ENCODE data around the gene ANKZF1. TPM values are rescaled to one million over a fixed set of nuclear protein-coding genes. Genes with fewer than 3 reads are reported as not detected.

Gene ANKZF1
- total and polyA plus RNA-seq, 10 of the 15 experiments (the other 5 are each of a cell fraction or from before 2014, with no cell fraction given) = 3.1 to 104 (median 35.0) TPM

GRCh38 chr2:219229305-219230058 lies at the start of gene ANKZF1, which contains the start of gene ATG9A (continued):
- no peak for TF ChIP-seq E2F8 (IDR thresholded peaks at IDR 0.05; ENCODE audit: low read depth, partially characterized antibody)
- 0 out of 2 replicates have a peak, but pooled peaks have one; percentile 36 for TF ChIP-seq POLR2AphosphoS2 (IDR thresholded peaks at IDR 0.05; ENCODE audit: low read depth, low read length)
- TF ChIP-seq RELA (IDR thresholded peaks at IDR 0.05; ENCODE audit: borderline replicate concordance, partially characterized antibody) = peak; percentile 61
- no peak for TF ChIP-seq MTA2 (IDR thresholded peaks at IDR 0.05; ENCODE audit: low read depth)

GRCh38 chr2:219180961-219181360 lies 48.6 kb upstream of the ANKZF1 start:
- ChIA-PET CTCF (interaction anchor here (1.0 to 2.0 kb wide), 4 partner anchors 11 to 114 kb away, joined by 3 to 4 read pairs (median 4); no protein-coding TSS in a partner anchor), RAD21 (ENCODE audit: unreplicated experiment) (no interaction called here), SMC1A (ENCODE audit: uncharacterized antibody, unreplicated experiment) (interaction anchor here (1.1 to 1.5 kb wide), 2 partner anchors 12 to 25 kb away, joined by 3 read pairs; partner anchors contain the start of gene ZFAND2B), POLR2A (interaction anchor here (1.0 to 2.5 kb wide), 4 partner anchors 12 to 119 kb away, joined by 4 to 8 read pairs (median 6); partner anchors contain the start of gene ZFAND2B)
- H4K20me1 ChIP-seq (ENCODE audit: control insufficient read depth, insufficient read depth) = no peaks in the 10 kb centered on the region
- ATAC-seq = no peak
- in situ Hi-C loops (cut with MboI) = no loop called here
- H2AFZ ChIP-seq (ENCODE audit: control insufficient read depth, low read depth, low read length) = no peak overlapping the region
- no peaks in the 10 kb centered on the region for H3K27me3 ChIP-seq (replicated peaks in 1 of 2; ENCODE audit: control insufficient read depth in 2 of 2, insufficient read depth in 2 of 2, low read length in 1 of 2)
- 99% methylated on average over 5 of the region's 5 CpGs for WGBS (ENCODE audit: insufficient coverage, insufficient replicate concordance, low lambda C conversion rate, missing lambda C conversion rate)
- H3K27ac ChIP-seq (ENCODE audit: control insufficient read depth, insufficient read depth) = no peak overlapping the region
- no peaks in the 10 kb centered on the region for H3K9me3 ChIP-seq (replicated peaks; ENCODE audit: control insufficient read depth, insufficient read depth, low read length)
- no peak overlapping the region for H3K4me2 ChIP-seq (ENCODE audit: control insufficient read depth, insufficient read depth)
- peaks cover 6 to 10% of the 10 kb centered on the region in 2 experiments; a peak in 3 of 4 replicates for H3K36me3 ChIP-seq (ENCODE audit: control insufficient read depth in 2 of 2, insufficient read depth in 2 of 2, low read length in 1 of 2)
- intact Hi-C loops (cut with micrococcal nuclease; ENCODE audit: unreplicated experiment) = no loop called here
- peaks cover 10% of the 10 kb centered on the region for H3K4me1 ChIP-seq (ENCODE audit: control insufficient read depth, insufficient read depth, low read length)
- peaks cover 26% of the 10 kb centered on the region for H3K79me2 ChIP-seq (ENCODE audit: control insufficient read depth, insufficient read depth, low read length)
- H3K4me3 ChIP-seq = no peak overlapping the region
- no peak overlapping the region for H3K9ac ChIP-seq (ENCODE audit: control insufficient read depth, insufficient read depth, low read length)
- DNase-seq (ENCODE audit: low read depth, low spot score) = no peak
- BruUV-seq (replicated peaks) = no TSS peak
- FAIRE-seq = no peak
- TF ChIP-seq NFIC (IDR thresholded peaks at IDR 0.05; ENCODE audit: low read depth, low read length) (no peak), IKZF2 (IDR thresholded peaks at IDR 0.05) (no peak), ESRRA (IDR thresholded peaks at IDR 0.05; ENCODE audit: low read length) (no peak), HSF1 (IDR thresholded peaks at IDR 0.05; ENCODE audit: low read depth, low read length) (no peak), YY1 (IDR thresholded peaks at IDR 0.05; ENCODE audit: low read depth, low read length) (no peak), PKNOX1 (IDR thresholded peaks at IDR 0.05) (no peak), REST (IDR thresholded peaks at IDR 0.05; ENCODE audit: low read depth, low read length) (no peak), MTA2 (IDR thresholded peaks at IDR 0.05; ENCODE audit: low read depth) (no peak), BCL11A (IDR thresholded peaks at IDR 0.05; ENCODE audit: low read depth, low read length) (no peak)
